Measurements from ENCODE around the gene FBXL7.

DNA sequence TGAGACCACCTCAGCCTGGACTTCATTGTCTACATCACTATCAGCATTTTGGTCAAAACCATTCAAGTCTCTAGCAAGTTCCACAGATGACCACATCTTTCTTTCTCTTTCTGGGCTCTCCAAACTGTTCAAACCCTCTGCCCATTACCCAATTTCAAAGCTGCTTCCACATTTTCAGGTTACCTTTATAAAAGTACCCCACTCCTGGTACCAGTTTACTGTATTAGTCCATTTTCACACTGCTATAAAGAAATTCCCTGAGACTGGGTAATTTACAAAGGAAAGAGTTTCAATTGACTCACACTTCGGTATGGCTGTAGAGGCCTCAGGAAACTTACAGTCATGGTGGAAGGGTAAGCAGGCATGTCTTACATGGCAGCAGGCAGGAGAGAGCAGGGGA, 84.5 kb downstream of the FBXL7 start:
- TF ChIP-seq CTCF (IDR thresholded peaks at IDR 0.05) (no peak), POLR2A (IDR thresholded peaks at IDR 0.05) (no peak)

Measured in transverse colon (tissue), 3 donors.